NB4 (cell line): ENCODE results near the gene AKR1B15.

Source experiments
- DNase-seq: peaks from one replicate; pipeline ENCODE4 v3.0.0; 2010; ENCODE audit warnings: low read depth
- H3K4me3 ChIP-seq: one replicate; pipeline ENCODE4 v1.5.1; 2011; ENCODE audit warnings: mild to moderate bottlenecking, low read depth, low read length, moderate library complexity
- MYC ChIP-seq: IDR thresholded peaks from 2 replicates; pipeline ENCODE4 v1.6.1; 2011; ENCODE audit warnings: low read depth, low read length
- POLR2A ChIP-seq: IDR thresholded peaks from 2 replicates; pipeline ENCODE4 v1.6.1; 2011; ENCODE audit warnings: mild to moderate bottlenecking; ENCODE audit not compliant: insufficient read length; ENCODE audit errors: extremely low read depth
- TF ChIP-seq, protein P1 (sequence below): IDR thresholded peaks from 2 replicates; pipeline ENCODE4 v1.6.1; 2011; ENCODE audit warnings: low read depth, low read length
- TF ChIP-seq, protein P2 (sequence below): IDR thresholded peaks from one replicate; pipeline ENCODE4 v1.5.1; 2012; ENCODE audit warnings: low read depth, low read length

Gene AKR1B15

DNA sequence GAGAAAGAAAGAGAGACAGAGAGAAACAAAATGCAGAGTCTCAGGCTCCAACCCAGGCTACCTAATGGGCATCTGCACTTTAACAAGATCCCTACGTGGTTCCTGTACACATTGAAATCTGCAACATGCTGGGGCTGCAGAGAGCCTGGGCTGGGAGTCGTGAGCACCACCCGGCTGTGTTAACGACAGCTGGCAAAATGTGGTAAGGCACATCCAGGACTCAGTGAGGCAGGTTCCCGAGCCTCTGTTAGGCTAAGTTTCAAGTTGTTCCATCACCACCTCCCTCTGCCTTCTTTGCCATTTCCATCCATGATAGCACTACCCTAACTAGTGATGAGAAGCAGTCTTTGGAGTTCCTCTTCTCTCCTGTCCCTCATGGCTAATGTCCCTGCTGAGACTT, 20.2 kb upstream of the AKR1B15 start:
- H3K4me3 ChIP-seq: no peak overlapping the region
- TF ChIP-seq MYC: no peak
- TF ChIP-seq POLR2A: no peak
- TF ChIP-seq, protein P1, sequence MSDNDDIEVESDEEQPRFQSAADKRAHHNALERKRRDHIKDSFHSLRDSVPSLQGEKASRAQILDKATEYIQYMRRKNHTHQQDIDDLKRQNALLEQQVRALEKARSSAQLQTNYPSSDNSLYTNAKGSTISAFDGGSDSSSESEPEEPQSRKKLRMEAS: no peak
- TF ChIP-seq, protein P2, sequence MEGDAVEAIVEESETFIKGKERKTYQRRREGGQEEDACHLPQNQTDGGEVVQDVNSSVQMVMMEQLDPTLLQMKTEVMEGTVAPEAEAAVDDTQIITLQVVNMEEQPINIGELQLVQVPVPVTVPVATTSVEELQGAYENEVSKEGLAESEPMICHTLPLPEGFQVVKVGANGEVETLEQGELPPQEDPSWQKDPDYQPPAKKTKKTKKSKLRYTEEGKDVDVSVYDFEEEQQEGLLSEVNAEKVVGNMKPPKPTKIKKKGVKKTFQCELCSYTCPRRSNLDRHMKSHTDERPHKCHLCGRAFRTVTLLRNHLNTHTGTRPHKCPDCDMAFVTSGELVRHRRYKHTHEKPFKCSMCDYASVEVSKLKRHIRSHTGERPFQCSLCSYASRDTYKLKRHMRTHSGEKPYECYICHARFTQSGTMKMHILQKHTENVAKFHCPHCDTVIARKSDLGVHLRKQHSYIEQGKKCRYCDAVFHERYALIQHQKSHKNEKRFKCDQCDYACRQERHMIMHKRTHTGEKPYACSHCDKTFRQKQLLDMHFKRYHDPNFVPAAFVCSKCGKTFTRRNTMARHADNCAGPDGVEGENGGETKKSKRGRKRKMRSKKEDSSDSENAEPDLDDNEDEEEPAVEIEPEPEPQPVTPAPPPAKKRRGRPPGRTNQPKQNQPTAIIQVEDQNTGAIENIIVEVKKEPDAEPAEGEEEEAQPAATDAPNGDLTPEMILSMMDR: no peak
- no peak for DNase-seq

DNA sequence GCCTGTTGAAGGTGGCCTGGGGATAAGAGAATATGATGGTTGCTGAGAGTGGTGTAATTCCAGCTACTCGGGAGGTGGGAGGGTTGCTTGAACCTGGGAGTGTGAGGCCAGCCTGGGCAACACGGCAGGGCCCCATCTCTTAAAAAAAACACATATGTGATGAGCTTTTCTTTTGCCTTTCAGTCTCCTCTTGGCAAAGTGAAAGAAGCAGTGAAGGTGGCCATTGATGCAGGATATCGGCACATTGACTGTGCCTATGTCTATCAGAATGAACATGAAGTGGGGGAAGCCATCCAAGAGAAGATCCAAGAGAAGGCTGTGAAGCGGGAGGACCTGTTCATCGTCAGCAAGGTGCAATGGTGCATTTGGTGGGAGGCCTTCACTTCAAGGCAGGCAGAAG, 18.4 kb upstream of the AKR1B15 start:
- no peak overlapping the region for H3K4me3 ChIP-seq
- DNase-seq: no peak
- TF ChIP-seq, protein P1: no peak
- no peak for TF ChIP-seq POLR2A
- TF ChIP-seq, protein P2: no peak
- TF ChIP-seq MYC: no peak

DNA sequence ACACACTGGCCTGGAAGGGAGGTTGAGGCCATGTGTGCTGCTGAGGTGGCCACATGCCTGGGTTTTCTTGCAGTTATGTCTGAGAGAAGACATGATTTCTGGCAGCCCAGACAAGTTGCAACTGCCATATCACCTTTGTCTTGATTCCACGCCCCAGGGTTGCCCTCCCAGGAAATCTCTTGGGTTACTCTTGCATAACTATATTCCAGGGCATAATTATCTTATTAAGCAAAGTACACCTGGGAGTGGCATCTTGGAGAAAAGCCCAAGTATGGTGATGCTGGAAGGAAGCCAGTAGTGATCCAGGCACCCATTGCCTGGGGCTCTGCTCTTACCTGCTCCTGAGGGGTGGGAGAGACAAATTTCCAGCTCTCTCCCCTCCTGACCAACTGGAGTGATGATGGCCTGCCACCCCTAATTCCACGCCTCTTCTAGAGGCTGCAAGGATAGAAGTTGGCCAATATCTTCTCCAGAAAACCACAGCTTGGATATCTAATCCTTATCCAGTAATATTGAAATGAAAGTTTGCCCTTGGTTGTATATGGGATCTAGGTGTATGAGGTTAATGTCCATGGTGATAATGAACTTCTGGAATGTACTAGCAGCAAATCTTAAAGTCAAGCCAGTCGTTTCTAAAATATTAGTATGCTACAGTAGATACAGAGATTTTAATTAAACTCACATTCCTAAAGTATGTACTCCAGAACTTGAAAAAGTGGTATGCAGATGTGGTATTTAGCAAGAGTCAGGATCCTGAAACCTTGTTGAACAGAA, 16.5 kb upstream of the AKR1B15 start:
- H3K4me3 ChIP-seq: no peak overlapping the region
- TF ChIP-seq POLR2A (no peak), MYC (no peak)
- TF ChIP-seq, protein P2: no peak
- DNase-seq: no peak

DNA sequence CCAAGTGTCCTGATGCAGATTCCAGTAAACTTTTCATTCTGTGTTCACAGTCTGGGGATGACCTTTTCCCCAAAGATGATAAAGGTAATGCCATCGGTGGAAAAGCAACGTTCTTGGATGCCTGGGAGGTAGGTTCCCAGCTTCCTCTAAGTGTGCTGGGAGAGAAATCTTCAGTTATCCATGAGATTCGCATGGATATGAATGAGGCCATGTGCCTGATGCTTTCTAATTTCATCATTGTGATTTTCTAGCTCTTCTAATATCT, 16.0 kb upstream of the AKR1B15 start:
- TF ChIP-seq, protein P2: no peak
- TF ChIP-seq, protein P1: no peak
- TF ChIP-seq POLR2A (no peak), MYC (no peak)
- no peak overlapping the region for H3K4me3 ChIP-seq
- DNase-seq: no peak

DNA sequence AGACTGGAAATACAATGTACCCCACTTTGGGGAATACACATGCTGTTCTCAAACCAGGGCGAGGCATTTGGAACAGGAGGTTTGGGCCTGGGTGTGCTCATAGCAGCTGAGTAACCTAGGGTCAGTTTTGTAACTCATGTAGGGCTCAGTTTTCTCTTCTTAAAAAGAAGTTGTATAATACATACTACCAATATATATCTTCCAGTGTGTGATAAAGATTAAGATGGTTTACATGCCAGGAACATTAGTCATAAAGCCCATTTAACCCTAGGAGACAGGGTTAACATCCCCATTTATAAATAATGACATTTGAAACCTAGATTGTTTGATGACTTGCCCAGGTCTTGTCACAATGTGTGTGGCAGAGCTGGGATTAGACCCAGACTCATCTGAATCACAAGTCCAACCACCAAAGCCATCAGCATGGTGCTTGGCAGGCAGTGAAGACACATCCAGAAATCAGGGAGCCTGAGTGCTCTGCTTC, 15.6 kb upstream of the AKR1B15 start:
- TF ChIP-seq, protein P2: no peak
- TF ChIP-seq POLR2A (no peak), MYC (no peak)
- TF ChIP-seq, protein P1: no peak
- DNase-seq: no peak
- no peak overlapping the region for H3K4me3 ChIP-seq

DNA sequence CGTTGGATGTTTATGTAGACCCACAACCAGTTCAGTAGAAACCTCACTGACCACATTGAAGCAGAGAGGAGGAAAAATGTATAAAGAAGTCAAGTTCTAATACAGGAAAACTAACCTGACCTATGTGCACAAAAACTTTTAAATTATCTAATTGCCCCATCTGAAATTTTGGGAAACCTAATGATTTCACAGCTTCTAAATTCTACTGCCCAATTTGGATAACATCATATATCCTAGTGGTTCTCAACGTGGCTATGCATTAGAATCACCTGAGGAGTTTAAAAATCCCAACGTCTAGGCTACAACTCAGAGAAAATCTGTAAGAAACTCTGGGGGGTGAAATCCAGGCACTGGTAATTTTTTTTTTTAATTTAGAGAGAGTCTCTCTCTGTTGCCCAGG, 14.3 kb upstream of the AKR1B15 start:
- no peak overlapping the region for H3K4me3 ChIP-seq
- DNase-seq: no peak
- TF ChIP-seq POLR2A (no peak), MYC (no peak)
- TF ChIP-seq, protein P1: no peak
- TF ChIP-seq, protein P2: no peak
